HG03095 (cell line): ENCODE results near the gene SCAMP4.

ENCODE experiments used
- ATAC-seq: cut with Tn5 transposase; IDR thresholded peaks from one replicate; pipeline ENCODE4 v1.9.1; 2021; ENCODE audit warnings: moderate library complexity; ENCODE audit not compliant: unreplicated experiment

The SCAMP4 gene

GRCh38 chr19:1954532-1954933, 49.3 kb downstream of the SCAMP4 start:
- ATAC-seq: no peak

DNA sequence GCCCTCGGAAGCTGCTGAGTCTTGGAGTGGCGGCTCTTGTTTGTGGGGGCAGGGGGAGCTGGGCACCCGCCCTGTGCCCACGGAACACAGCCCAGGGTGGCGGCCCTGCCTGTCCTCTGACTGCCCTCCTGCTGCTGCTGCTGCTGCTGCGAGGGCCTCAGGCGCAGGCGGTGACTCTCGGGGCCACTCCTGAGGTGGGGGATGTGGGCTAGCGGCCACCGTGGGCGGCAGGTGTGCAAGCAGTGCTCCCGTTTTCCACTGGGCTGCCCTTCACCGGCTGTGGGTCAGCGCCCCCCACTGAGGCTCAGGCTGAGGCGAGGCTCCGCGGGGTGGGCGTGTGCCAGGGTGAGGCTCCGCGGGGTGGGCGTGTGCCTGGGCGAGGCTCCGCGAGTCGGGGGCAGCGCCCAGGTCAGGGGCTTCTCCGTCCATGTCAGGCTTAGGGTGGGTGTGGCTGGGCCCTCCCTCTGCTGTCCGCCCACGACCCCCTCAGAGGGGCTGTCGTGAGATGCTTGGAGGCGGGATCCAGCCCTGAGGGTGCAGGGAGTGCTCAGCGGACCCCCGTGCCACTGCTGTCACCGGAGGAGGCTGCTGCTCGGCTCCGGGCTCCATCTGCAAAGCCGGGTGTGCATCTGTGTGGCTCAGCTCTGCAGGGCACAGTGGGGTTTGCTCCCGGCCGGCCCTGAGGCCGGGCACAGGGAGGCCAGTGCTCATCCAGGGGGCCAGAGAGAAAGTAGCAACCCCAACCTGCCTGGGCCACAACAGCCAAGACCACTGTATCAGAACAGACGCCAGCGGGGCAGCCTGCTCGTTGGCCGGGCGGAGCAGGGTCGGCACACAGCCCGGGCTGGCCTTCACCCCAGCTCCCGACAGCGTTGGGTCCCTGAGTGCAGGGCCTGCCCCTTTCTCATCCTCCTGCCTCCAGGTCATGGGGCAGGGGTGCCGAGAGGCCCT, 50.2 kb downstream of the SCAMP4 start:
- ATAC-seq: no peak

DNA sequence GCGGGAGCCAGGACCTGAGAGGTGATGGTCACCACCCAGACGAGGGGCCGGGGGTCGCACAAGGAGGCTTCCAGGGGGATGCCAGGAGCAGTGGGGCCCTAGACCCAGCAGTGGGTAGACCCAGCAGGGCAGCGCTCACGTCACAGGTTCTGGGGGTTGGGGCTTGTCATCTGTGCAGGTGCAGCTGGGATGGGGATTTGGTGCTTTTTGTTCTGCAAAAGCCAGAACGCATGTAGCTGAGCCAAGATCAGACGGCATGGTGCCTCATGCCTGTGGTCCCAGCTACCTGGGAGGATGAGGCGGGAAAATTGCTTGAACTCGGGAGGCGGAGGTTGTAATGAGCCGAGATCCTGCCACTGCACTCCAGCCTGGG, 50.9 kb downstream of the SCAMP4 start:
- no peak for ATAC-seq

DNA sequence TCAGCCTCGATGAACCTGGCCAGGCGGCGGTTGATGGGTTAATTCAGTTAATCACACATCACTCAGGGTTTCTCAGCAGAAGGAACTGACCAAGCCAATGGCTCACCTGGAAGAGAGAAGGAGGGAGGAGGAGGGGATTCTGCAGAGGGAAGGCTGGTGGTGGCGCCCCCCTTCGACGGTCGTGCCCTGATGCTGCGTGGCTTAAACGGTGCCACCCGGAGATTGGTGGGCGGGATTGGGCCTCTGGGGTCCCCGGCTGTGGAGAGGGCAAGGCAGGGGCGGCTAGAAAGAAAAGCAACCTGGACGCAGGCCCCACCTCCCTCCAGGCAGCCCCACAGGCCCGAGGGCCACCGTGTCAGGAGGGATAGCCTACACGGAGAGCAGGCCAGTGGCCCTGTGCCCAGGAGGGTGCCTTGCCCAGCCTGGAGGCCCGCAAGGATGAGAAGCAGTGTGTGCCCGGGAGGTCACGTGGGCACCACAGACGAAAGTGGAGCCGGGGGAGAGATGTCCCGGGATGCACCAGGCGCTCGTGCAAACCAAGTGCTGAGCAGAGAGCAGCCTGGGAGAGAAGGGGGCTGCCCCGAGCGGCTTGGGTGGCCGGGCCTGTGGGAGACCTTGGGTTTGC, 51.8 kb downstream of the SCAMP4 start:
- ATAC-seq: no peak

DNA sequence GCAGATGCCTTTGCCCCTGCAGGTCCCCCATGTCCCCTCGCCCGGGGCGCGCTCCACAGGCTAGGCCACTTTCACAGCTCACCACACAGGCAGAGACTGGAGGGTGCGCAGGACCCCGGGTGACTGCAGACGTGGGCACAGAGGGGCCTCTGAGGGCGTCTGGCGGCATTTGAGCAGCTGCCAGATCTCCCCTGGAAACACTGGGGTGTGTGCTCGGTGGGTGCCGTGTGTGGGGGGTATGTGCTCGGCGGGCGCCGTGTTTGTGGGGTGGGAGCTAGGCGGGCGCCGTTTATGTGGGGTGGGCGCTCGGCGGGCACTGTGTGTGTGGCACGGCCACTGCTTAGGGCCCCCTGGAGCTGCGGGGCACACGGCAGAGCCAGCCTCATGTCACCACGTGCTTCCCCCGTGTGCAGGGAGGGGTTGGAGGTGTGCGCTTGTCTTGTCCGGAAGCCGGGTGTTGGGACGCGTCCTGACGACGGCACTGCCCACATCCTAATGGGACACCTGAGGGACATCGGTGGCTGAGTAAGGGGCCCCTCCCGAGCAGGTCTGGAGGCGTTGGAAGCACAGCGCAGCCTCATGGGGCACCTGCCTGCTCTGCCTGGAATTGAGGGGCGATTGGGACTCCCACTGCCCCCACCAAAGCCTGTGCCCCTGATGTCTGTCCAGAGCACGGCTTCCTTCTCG, 52.5 kb downstream of the SCAMP4 start:
- ATAC-seq: no peak

DNA sequence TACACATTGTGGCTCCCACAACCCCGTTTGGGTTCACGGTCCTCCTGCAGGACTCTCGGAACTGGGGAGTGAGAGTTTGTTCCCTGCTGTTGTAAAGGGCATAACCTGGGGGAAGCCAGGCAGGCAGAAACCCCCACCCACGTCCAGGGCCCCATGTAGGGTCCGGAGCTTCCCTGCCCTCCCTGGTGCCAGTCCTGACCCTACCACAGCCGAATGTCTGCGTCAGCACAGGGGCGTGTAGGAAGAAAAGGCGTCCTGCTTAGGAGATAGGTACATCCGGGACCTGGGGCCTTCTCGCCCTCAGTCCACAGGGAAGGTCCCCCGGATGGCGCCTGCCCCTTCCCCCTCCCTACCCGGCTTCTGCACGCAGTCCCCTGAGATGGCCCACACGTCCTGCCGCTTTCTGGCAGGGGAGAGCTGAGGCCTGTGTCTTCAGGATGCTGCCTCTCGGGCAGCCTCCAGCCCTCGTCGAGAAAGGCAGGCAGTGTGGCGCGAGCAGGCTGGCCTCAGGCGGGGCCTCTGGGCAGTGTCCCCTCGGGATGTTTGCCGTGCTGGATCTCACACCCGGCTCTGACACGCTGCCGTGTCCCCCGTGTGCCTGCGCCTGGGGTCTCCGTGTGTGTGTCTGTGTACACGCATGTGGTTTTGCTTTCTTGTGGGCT, 54.9 kb downstream of the SCAMP4 start:
- ATAC-seq: no peak

DNA sequence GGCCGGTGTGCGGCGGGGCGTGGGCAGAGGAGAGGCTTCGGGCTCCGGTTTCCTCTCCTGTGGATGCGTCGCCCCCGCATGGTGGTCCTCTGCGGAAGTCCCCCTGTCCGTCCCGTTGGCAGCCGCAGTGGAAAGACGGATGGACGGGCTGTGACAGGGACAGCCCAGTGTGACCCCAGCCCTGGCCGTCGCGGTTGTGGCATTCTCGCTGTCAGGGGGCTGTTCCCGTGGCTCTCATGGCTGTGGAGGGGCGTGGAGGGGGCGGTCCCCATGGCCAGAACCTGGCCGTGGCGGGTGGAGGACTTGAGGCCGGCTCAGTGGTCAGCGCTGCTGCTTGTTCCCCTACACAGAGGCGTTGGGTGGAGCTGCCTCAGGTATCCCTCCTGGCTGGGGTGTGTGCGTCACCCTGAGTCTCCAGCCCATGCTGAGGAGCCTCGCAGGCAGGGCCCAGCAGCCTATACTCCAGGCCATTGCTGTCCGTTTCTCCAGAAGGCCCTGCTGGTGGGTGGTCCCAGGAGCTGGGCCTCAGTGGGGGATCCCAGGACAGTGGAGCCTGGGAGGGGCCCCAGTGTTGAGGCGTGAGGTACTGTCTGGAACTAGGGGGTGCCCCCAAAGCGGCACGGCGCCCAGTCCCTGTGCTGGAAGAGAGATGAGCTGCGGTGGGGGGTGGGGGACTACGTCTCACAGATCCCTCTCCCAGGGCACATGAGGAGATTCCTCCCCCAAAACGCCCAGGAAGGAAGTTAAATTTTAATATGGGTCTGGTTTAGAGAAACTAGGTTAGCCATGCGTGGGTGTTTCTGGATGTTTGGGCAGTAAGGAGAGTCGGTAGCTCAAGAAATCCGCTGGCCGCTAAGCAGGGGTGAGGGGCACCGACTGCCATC, 56.0 kb downstream of the SCAMP4 start:
- no peak for ATAC-seq

DNA sequence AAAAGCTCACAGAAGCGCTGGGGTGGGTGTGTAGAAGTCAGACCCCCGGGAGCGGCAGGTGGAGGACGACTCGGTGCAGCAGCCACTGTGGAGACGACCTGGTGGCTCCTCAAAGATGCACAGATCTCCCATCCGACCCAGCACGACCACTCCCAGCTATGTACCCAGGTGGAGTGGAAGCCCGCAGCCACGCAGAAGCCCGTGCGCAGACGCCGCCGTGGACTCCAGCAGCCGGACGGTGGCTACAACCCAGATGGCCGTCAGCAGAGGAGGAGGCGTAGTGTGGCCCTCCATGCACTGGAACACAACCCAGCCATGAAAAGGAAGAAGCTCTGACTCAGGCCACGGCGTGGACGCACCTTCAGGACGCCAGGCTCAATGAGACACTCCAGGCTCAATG, 57.5 kb downstream of the SCAMP4 start:
- ATAC-seq: no peak

GRCh38 chr19:1967087-1967608, 61.9 kb downstream of the SCAMP4 start:
- ATAC-seq: no peak

DNA sequence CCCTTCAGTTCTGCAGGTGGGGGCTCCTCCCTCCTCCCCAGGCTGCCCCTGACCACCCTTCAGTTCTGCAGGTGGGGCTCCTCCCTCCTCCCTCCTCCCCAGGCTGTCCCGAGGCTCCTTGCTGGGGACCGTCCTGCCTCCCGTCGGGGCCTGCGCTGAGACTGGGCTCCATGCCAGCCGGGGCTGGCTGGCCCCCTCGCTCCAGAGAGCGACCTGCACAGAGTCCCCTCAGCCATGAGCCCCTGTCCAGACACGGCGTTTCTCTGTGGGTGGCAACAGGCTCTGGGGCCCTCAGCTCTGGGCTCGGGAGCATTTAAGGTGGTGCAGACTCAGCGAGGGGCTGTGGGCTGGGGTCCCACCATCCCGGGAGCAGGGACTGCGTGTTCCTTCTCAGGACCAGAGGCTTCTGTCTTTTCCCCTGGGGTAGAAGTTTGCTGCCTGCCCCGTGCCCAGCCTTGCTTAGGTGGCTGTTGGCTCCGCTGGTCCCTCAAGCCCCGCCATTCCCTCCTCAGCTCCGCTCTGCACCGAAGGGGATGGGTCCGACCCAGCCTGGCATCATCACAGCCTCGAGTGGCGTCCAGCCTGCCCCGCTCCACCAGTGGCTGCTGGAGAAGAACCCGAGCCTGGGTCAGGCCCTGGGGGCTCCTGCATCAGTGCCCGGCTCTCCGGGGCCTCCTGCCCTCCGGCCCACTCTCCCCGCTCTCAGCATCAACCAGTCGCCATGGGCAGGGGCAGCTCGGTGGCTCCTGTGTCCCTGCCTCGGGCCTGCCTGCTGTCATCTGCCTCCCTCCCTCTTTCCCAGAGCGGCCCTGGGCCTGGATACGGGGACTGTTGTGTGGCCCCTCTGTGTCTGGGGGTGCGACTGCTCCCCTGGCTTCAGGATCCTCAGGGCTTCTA, 63.3 kb downstream of the SCAMP4 start:
- ATAC-seq: no peak

DNA sequence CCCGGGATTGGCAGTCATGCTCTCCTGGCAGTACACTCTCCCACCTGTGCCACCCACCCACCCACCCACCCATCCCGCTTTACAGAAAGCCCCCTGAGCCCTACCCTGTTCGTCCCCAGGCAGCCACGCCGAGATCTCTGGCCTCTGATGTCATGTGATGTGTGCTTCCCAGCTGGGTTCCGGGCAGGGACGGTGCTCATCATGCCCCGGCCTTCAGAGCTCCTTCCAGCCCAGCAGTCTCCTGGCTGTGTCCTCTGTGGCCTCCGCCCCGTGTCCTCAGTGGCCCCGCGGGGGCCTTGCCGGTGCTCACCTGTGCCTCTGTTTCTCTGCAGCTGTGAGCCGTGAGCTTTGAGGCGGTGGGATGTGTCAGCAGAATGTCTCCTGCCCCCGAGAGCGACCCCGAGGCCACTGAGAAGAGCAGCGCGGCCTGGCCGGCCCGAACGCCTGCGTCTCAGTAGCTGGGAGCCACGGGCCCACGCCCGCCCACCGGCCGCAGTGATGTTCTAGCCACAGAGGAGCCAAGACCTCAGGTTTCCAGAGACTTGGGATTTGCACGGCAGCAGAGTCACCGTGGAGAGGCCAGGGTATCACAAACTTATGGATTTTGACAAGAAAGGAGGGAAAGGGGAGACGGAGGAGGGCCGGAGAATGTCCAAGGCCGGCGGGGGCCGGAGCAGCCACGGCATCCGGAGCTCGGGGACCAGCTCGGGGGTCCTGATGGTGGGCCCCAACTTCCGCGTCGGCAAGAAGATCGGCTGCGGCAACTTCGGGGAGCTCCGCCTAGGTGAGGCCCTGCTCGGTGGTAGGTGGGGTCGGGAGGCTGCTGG, 64.2 kb downstream of the SCAMP4 start:
- ATAC-seq: no peak

GRCh38 chr19:1970003-1970805, 65.0 kb downstream of the SCAMP4 start:
- ATAC-seq: no peak

- ATAC-seq: no peak
Observed at GRCh38 chr19:1970806-1971502, 65.8 kb downstream of the SCAMP4 start.

- ATAC-seq: no peak
Observed at GRCh38 chr19:1974381-1975161, 69.4 kb downstream of the SCAMP4 start.

DNA sequence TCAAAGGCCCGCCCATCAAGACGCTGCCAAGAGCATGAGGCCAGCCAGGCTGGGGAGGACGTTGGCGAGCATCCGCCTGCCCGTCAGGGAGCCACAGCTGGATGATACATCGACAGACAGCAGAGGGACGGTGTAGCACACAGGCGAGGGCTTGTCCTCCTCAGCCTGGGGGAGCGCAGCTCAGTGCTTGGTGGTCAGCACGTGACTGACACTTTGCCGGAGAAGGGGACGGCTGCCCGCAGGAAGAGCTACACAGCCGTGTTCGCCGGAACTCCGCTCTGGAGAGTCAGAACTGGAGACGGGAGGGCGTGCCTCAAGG, 69.9 kb downstream of the SCAMP4 start:
- ATAC-seq: no peak
